HCT116 (cell line): ENCODE measurements around the gene CBFA2T3. TPM values are rescaled to one million over a fixed set of nuclear protein-coding genes. Genes with fewer than 3 reads are reported as not detected.

ENCODE experiments used
- ATAC-seq: fragments of 200-7000 bp; cut with Tn5 transposase; 2 replicates; pipeline ENCODE4 v1.9.1; 2020; ENCODE audit warnings: mild to moderate bottlenecking, moderate library complexity
- BruUV-seq: library from RNA; stranded (reverse); fragments of 400-500 nt; replicated peaks from 2 replicates; lab custom pipeline; 2021; lab: Mats Ljungman, UMichigan
- CTCF ChIA-PET: fragments of 300-600 bp; sonication (Branson Sonifier 250); formaldehyde crosslinking; loops from one replicate; lab custom pipeline; 2021; ENCODE audit warnings: antibody characterized with exemption; lab: Charles Lee
- POLR2A ChIA-PET: fragments of 300-600, 350-600 bp; sonication (Branson Sonifier 250); formaldehyde crosslinking; loops from one replicate; lab custom pipeline; 2021; ENCODE audit warnings: antibody characterized with exemption; lab: Charles Lee
- RAD21 ChIA-PET, 2 experiments: fragments of 300-600 bp; sonication (Branson Sonifier 250); formaldehyde crosslinking; loops; one replicate each; lab custom pipeline; 2023; ENCODE audit warnings: low total read pairs in 2 of 2; ENCODE audit not compliant: uncharacterized antibody in 2 of 2, unreplicated experiment in 2 of 2, low non-redundant PET in 1 of 2; lab: Charles Lee
- DNase-seq: peaks from one replicate; pipeline ENCODE4 v3.0.0-alpha.2; 2010; ENCODE audit warnings: low read depth, low spot score
- H2AFZ ChIP-seq: fragments of 200-600 bp; shearing (Covaris generic), sonication (generic); 2 replicates; pipeline ENCODE4 v1.6.1; 2017; ENCODE audit warnings: low read depth, mixed run types, mixed read lengths, antibody characterized with exemption, low read length; ENCODE audit not compliant: poor library complexity, severe bottlenecking
- H3K27ac ChIP-seq: 2 replicates; pipeline ENCODE4 v1.5.1; 2012; ENCODE audit warnings: low read depth, low read length
- H3K27me3 ChIP-seq: fragments of 200-600 bp; sonication (generic); 2 replicates; pipeline ENCODE4 v1.6.1; 2016; ENCODE audit warnings: mixed run types, low read length, mixed read lengths; ENCODE audit not compliant: insufficient read depth
- H3K36me3 ChIP-seq, 2 experiments: fragments of 200-500 bp in 1 of 2; fragments of 200-600 bp in 1 of 2; sonication (Bioruptor generic) in 1 of 2; sonication (generic) in 1 of 2; 2 replicates each; pipeline versions ENCODE4 v1.5.1 to v1.6.1; 2014 to 2016; ENCODE audit warnings: low read length in 2 of 2, inconsistent platforms in 1 of 2, mixed read lengths in 1 of 2, mixed run types in 1 of 2; ENCODE audit not compliant: insufficient read depth in 2 of 2, control insufficient read depth in 1 of 2
- H3K4me1 ChIP-seq, 2 experiments: fragments of 200-600 bp in 1 of 2; sonication (generic) in 1 of 2; 2 replicates each; pipeline versions ENCODE4 v1.5.1 to v1.6.1; 2012 to 2017; ENCODE audit warnings: low read length in 2 of 2, inconsistent platforms in 1 of 2, mild to moderate bottlenecking in 1 of 2, mixed read lengths in 1 of 2, mixed run types in 1 of 2, moderate library complexity in 1 of 2; ENCODE audit not compliant: insufficient read depth in 2 of 2, control insufficient read depth in 1 of 2
- H3K4me2 ChIP-seq: fragments of 200-600 bp; sonication (generic); 2 replicates; pipeline ENCODE4 v1.6.1; 2017; ENCODE audit warnings: mixed run types, low read length, mixed read lengths
- H3K4me3 ChIP-seq, 2 experiments: fragments of 200-600 bp in 1 of 2; sonication (generic) in 1 of 2; replicated peaks in 1 of 2; 2 replicates each; pipeline ENCODE4 v1.5.1; 2011 to 2016; ENCODE audit warnings: low read length in 2 of 2, control low read depth in 1 of 2, low read depth in 1 of 2, mild to moderate bottlenecking in 1 of 2, mixed read lengths in 1 of 2, mixed run types in 1 of 2
- H3K79me2 ChIP-seq: fragments of 200-600 bp; sonication (generic); 2 replicates; pipeline ENCODE4 v1.6.1; 2017; ENCODE audit warnings: mild to moderate bottlenecking, mixed run types, low read length, moderate library complexity, mixed read lengths; ENCODE audit not compliant: insufficient read depth
- H3K9ac ChIP-seq: fragments of 200-600 bp; sonication (generic); 2 replicates; pipeline ENCODE4 v1.6.1; 2016; ENCODE audit warnings: low read length, mixed read lengths
- H3K9me2 ChIP-seq: fragments of 200-600 bp; sonication (generic), shearing (Covaris generic); 2 replicates; pipeline ENCODE4 v1.6.1; 2017; ENCODE audit warnings: mixed run types, mild to moderate bottlenecking, moderate library complexity; ENCODE audit not compliant: insufficient read depth
- H3K9me3 ChIP-seq, 2 experiments: fragments of 200-500 bp in 1 of 2; fragments of 200-600 bp in 1 of 2; sonication (Bioruptor generic) in 1 of 2; sonication (generic) in 1 of 2; 2 replicates each; pipeline ENCODE4 v1.6.1; 2014 to 2017; ENCODE audit warnings: low read length in 2 of 2, mixed read lengths in 2 of 2, inconsistent platforms in 1 of 2, low read depth in 1 of 2, mild to moderate bottlenecking in 1 of 2, mixed run types in 1 of 2, moderate library complexity in 1 of 2; ENCODE audit not compliant: control insufficient read depth in 1 of 2, insufficient read depth in 1 of 2
- H4K20me1 ChIP-seq: fragments of 200-600 bp; sonication (generic), shearing (Covaris generic); 2 replicates; pipeline ENCODE4 v1.6.1; 2017; ENCODE audit warnings: mixed run types, mild to moderate bottlenecking, moderate library complexity; ENCODE audit not compliant: insufficient read depth
- CEBPB ChIP-seq: IDR thresholded peaks from 2 replicates; pipeline ENCODE4 v1.6.1; 2012; ENCODE audit warnings: low read depth
- CTCF ChIP-seq, 3 experiments: fragments of 200-600 bp in 1 of 3; sonication (generic) in 1 of 3; IDR thresholded peaks in 2 of 3; conservative IDR thresholded peaks in 1 of 3; 2 replicates each; pipeline ENCODE4 v1.5.1; 2012 to 2017; ENCODE audit warnings: low read depth in 2 of 3, low read length in 2 of 3, antibody characterized with exemption in 1 of 3, borderline replicate concordance in 1 of 3, control low read depth in 1 of 3, mild to moderate bottlenecking in 1 of 3, mixed read lengths in 1 of 3, mixed run types in 1 of 3, moderate library complexity in 1 of 3; ENCODE audit not compliant: insufficient read depth in 1 of 3
- ELF1 ChIP-seq: IDR thresholded peaks from 2 replicates; pipeline ENCODE4 v1.6.1; 2012; ENCODE audit warnings: low read depth, borderline replicate concordance
- FOSL1 ChIP-seq: IDR thresholded peaks from 2 replicates; pipeline ENCODE4 v1.6.1; 2012; ENCODE audit warnings: low read depth
- MAX ChIP-seq: IDR thresholded peaks from 2 replicates; pipeline ENCODE4 v1.6.1; 2012
- POLR2A ChIP-seq: IDR thresholded peaks from 2 replicates; pipeline ENCODE4 v1.7.0; 2011; ENCODE audit warnings: borderline replicate concordance; ENCODE audit not compliant: insufficient read depth, insufficient read length; ENCODE audit errors: extremely low read depth
- RAD21 ChIP-seq: IDR thresholded peaks from 2 replicates; pipeline ENCODE4 v1.6.1; 2012; ENCODE audit warnings: low read depth, mild to moderate bottlenecking
- REST ChIP-seq: IDR thresholded peaks from 2 replicates; pipeline ENCODE4 v1.6.1; 2012; ENCODE audit warnings: low read depth
- SRF ChIP-seq: IDR thresholded peaks from 2 replicates; pipeline ENCODE4 v1.6.1; 2012; ENCODE audit warnings: low read depth
- TCF7L2 ChIP-seq: IDR thresholded peaks from 2 replicates; pipeline ENCODE4 v1.7.0; 2011; ENCODE audit warnings: borderline replicate concordance, inconsistent platforms; ENCODE audit not compliant: insufficient read depth, insufficient read length; ENCODE audit errors: extremely low read depth
- ZFX ChIP-seq: fragments of 450-650 bp; IDR thresholded peaks from 2 replicates; pipeline ENCODE4 v1.6.1; 2017
- ZNF274 ChIP-seq: fragments of 200-500 bp; sonication (Bioruptor generic); IDR thresholded peaks from 2 replicates; pipeline ENCODE4 v1.6.1; 2014; ENCODE audit warnings: mild to moderate bottlenecking, low read depth, low read length, inconsistent platforms
- intact Hi-C: fragments of 100-400 bp; cut with micrococcal nuclease; formaldehyde crosslinking; loops from 2 replicates; pipeline ENCODE4 v1.10.0; 2022
- total RNA-seq: library from RNA; stranded (reverse); gene quantifications from one replicate; pipeline ENCODE4 v1.2.1, GENCODE V29; 2021; ENCODE audit not compliant: unreplicated experiment

CBFA2T3 gene
- total RNA-seq, 1 experiment from 2014 or later, result 19.1 TPM

- no peaks in the 10 kb centered on the region for H3K36me3 ChIP-seq
- TF ChIP-seq CTCF (IDR thresholded peaks at IDR 0.05 in 2 of 3, conservative IDR thresholded peaks at IDR 0.05 in 1 of 3; ENCODE audit: borderline replicate concordance in 1 of 3, insufficient read depth in 1 of 3, low read depth in 2 of 3, low read length in 2 of 3), result no peak
- no peak for TF ChIP-seq CEBPB
- TF ChIP-seq REST, result no peak
- no peak for TF ChIP-seq ELF1
- no peak for TF ChIP-seq POLR2A
- TF ChIP-seq RAD21, result no peak
- no peak for TF ChIP-seq FOSL1
- no peak for TF ChIP-seq MAX
- TF ChIP-seq ZNF274, result no peak
- TF ChIP-seq ZFX, result no peak
- TF ChIP-seq TCF7L2, result no peak
- no peak for TF ChIP-seq SRF
- H4K20me1 ChIP-seq, result no peaks in the 10 kb centered on the region
- H3K27me3 ChIP-seq, result peaks cover 4% of the 10 kb centered on the region
- H3K9me3 ChIP-seq, result no peaks in the 10 kb centered on the region
- ATAC-seq (no peak), DNase-seq (no peak)
- no peak overlapping the region for H3K9ac ChIP-seq
- CTCF ChIA-PET, result no interaction called here
- H3K79me2 ChIP-seq, result no peaks in the 10 kb centered on the region
- H3K27ac ChIP-seq, result no peak overlapping the region
- no peaks in the 10 kb centered on the region for H3K9me2 ChIP-seq
- BruUV-seq, result no TSS peak
- intact Hi-C loops, result no loop called here
- RAD21 ChIA-PET, result no interaction called here
- no peak overlapping the region for H3K4me2 ChIP-seq
- no peaks in the 10 kb centered on the region for H3K4me1 ChIP-seq
- H2AFZ ChIP-seq, result no peak overlapping the region
- no peak overlapping the region for H3K4me3 ChIP-seq
- POLR2A ChIA-PET, result no interaction called here
These were observed 19.0 kb downstream of the CBFA2T3 start for GRCh38 chr16:88957887-88958577.
